HCT116 (cell line): ENCODE results near the gene AKAP12. TPM values are rescaled to one million over a fixed set of nuclear protein-coding genes. Genes with fewer than 3 reads are reported as not detected.

Source experiments
- ATAC-seq: fragments of 200-7000 bp; cut with Tn5 transposase; 2 replicates; pipeline ENCODE4 v1.9.1; 2020; ENCODE audit warnings: mild to moderate bottlenecking, moderate library complexity
- BruUV-seq: library from RNA; stranded (reverse); fragments of 400-500 nt; replicated peaks from 2 replicates; lab custom pipeline; 2021; lab: Mats Ljungman, UMichigan
- CTCF ChIA-PET: fragments of 300-600 bp; sonication (Branson Sonifier 250); formaldehyde crosslinking; loops from one replicate; lab custom pipeline; 2021; ENCODE audit warnings: antibody characterized with exemption; lab: Charles Lee
- POLR2A ChIA-PET: fragments of 300-600, 350-600 bp; sonication (Branson Sonifier 250); formaldehyde crosslinking; loops from one replicate; lab custom pipeline; 2021; ENCODE audit warnings: antibody characterized with exemption; lab: Charles Lee
- RAD21 ChIA-PET, 2 experiments: fragments of 300-600 bp; sonication (Branson Sonifier 250); formaldehyde crosslinking; loops; one replicate each; lab custom pipeline; 2023; ENCODE audit warnings: low total read pairs in 2 of 2; ENCODE audit not compliant: uncharacterized antibody in 2 of 2, unreplicated experiment in 2 of 2, low non-redundant PET in 1 of 2; lab: Charles Lee
- DNase-seq: peaks from one replicate; pipeline ENCODE4 v3.0.0-alpha.2; 2010; ENCODE audit warnings: low read depth, low spot score
- H2AFZ ChIP-seq: fragments of 200-600 bp; shearing (Covaris generic), sonication (generic); 2 replicates; pipeline ENCODE4 v1.6.1; 2017; ENCODE audit warnings: low read depth, mixed run types, mixed read lengths, antibody characterized with exemption, low read length; ENCODE audit not compliant: poor library complexity, severe bottlenecking
- H3K27ac ChIP-seq: 2 replicates; pipeline ENCODE4 v1.5.1; 2012; ENCODE audit warnings: low read depth, low read length
- H3K27me3 ChIP-seq: fragments of 200-600 bp; sonication (generic); 2 replicates; pipeline ENCODE4 v1.6.1; 2016; ENCODE audit warnings: mixed run types, low read length, mixed read lengths; ENCODE audit not compliant: insufficient read depth
- H3K36me3 ChIP-seq, 2 experiments: fragments of 200-500 bp in 1 of 2; fragments of 200-600 bp in 1 of 2; sonication (Bioruptor generic) in 1 of 2; sonication (generic) in 1 of 2; 2 replicates each; pipeline versions ENCODE4 v1.5.1 to v1.6.1; 2014 to 2016; ENCODE audit warnings: low read length in 2 of 2, inconsistent platforms in 1 of 2, mixed read lengths in 1 of 2, mixed run types in 1 of 2; ENCODE audit not compliant: insufficient read depth in 2 of 2, control insufficient read depth in 1 of 2
- H3K4me1 ChIP-seq, 2 experiments: fragments of 200-600 bp in 1 of 2; sonication (generic) in 1 of 2; 2 replicates each; pipeline versions ENCODE4 v1.5.1 to v1.6.1; 2012 to 2017; ENCODE audit warnings: low read length in 2 of 2, inconsistent platforms in 1 of 2, mild to moderate bottlenecking in 1 of 2, mixed read lengths in 1 of 2, mixed run types in 1 of 2, moderate library complexity in 1 of 2; ENCODE audit not compliant: insufficient read depth in 2 of 2, control insufficient read depth in 1 of 2
- H3K4me2 ChIP-seq: fragments of 200-600 bp; sonication (generic); 2 replicates; pipeline ENCODE4 v1.6.1; 2017; ENCODE audit warnings: mixed run types, low read length, mixed read lengths
- H3K4me3 ChIP-seq, 2 experiments: fragments of 200-600 bp in 1 of 2; sonication (generic) in 1 of 2; replicated peaks in 1 of 2; 2 replicates each; pipeline ENCODE4 v1.5.1; 2011 to 2016; ENCODE audit warnings: low read length in 2 of 2, control low read depth in 1 of 2, low read depth in 1 of 2, mild to moderate bottlenecking in 1 of 2, mixed read lengths in 1 of 2, mixed run types in 1 of 2
- H3K79me2 ChIP-seq: fragments of 200-600 bp; sonication (generic); 2 replicates; pipeline ENCODE4 v1.6.1; 2017; ENCODE audit warnings: mild to moderate bottlenecking, mixed run types, low read length, moderate library complexity, mixed read lengths; ENCODE audit not compliant: insufficient read depth
- H3K9ac ChIP-seq: fragments of 200-600 bp; sonication (generic); 2 replicates; pipeline ENCODE4 v1.6.1; 2016; ENCODE audit warnings: low read length, mixed read lengths
- H3K9me2 ChIP-seq: fragments of 200-600 bp; sonication (generic), shearing (Covaris generic); 2 replicates; pipeline ENCODE4 v1.6.1; 2017; ENCODE audit warnings: mixed run types, mild to moderate bottlenecking, moderate library complexity; ENCODE audit not compliant: insufficient read depth
- H3K9me3 ChIP-seq, 2 experiments: fragments of 200-500 bp in 1 of 2; fragments of 200-600 bp in 1 of 2; sonication (Bioruptor generic) in 1 of 2; sonication (generic) in 1 of 2; 2 replicates each; pipeline ENCODE4 v1.6.1; 2014 to 2017; ENCODE audit warnings: low read length in 2 of 2, mixed read lengths in 2 of 2, inconsistent platforms in 1 of 2, low read depth in 1 of 2, mild to moderate bottlenecking in 1 of 2, mixed run types in 1 of 2, moderate library complexity in 1 of 2; ENCODE audit not compliant: control insufficient read depth in 1 of 2, insufficient read depth in 1 of 2
- H4K20me1 ChIP-seq: fragments of 200-600 bp; sonication (generic), shearing (Covaris generic); 2 replicates; pipeline ENCODE4 v1.6.1; 2017; ENCODE audit warnings: mixed run types, mild to moderate bottlenecking, moderate library complexity; ENCODE audit not compliant: insufficient read depth
- ATF3 ChIP-seq: IDR thresholded peaks from 2 replicates; pipeline ENCODE4 v1.6.1; 2012
- CEBPB ChIP-seq: IDR thresholded peaks from 2 replicates; pipeline ENCODE4 v1.6.1; 2012; ENCODE audit warnings: low read depth
- CTCF ChIP-seq, 3 experiments: fragments of 200-600 bp in 1 of 3; sonication (generic) in 1 of 3; IDR thresholded peaks in 2 of 3; conservative IDR thresholded peaks in 1 of 3; 2 replicates each; pipeline ENCODE4 v1.5.1; 2012 to 2017; ENCODE audit warnings: low read depth in 2 of 3, low read length in 2 of 3, antibody characterized with exemption in 1 of 3, borderline replicate concordance in 1 of 3, control low read depth in 1 of 3, mild to moderate bottlenecking in 1 of 3, mixed read lengths in 1 of 3, mixed run types in 1 of 3, moderate library complexity in 1 of 3; ENCODE audit not compliant: insufficient read depth in 1 of 3
- EGR1 ChIP-seq: IDR thresholded peaks from 2 replicates; pipeline ENCODE4 v1.6.1; 2012; ENCODE audit warnings: low read depth
- ELF1 ChIP-seq: IDR thresholded peaks from 2 replicates; pipeline ENCODE4 v1.6.1; 2012; ENCODE audit warnings: low read depth, borderline replicate concordance
- EZH2phosphoT487 ChIP-seq: fragments of 200-600 bp; IDR thresholded peaks from 2 replicates; pipeline ENCODE4 v1.6.1; 2018; ENCODE audit warnings: antibody characterized with exemption, borderline replicate concordance
- FOSL1 ChIP-seq: IDR thresholded peaks from 2 replicates; pipeline ENCODE4 v1.6.1; 2012; ENCODE audit warnings: low read depth
- MAX ChIP-seq: IDR thresholded peaks from 2 replicates; pipeline ENCODE4 v1.6.1; 2012
- POLR2AphosphoS5 ChIP-seq: IDR thresholded peaks from 2 replicates; pipeline ENCODE4 v1.6.1; 2011; ENCODE audit warnings: mild to moderate bottlenecking, low read depth, low read length, moderate library complexity
- RAD21 ChIP-seq: IDR thresholded peaks from 2 replicates; pipeline ENCODE4 v1.6.1; 2012; ENCODE audit warnings: low read depth, mild to moderate bottlenecking
- REST ChIP-seq: IDR thresholded peaks from 2 replicates; pipeline ENCODE4 v1.6.1; 2012; ENCODE audit warnings: low read depth
- SIN3A ChIP-seq: IDR thresholded peaks from 2 replicates; pipeline ENCODE4 v1.6.1; 2012; ENCODE audit warnings: low read depth
- SP1 ChIP-seq: IDR thresholded peaks from 2 replicates; pipeline ENCODE4 v1.6.1; 2012; ENCODE audit warnings: low read depth
- SRF ChIP-seq: IDR thresholded peaks from 2 replicates; pipeline ENCODE4 v1.6.1; 2012; ENCODE audit warnings: low read depth
- TCF7L2 ChIP-seq: IDR thresholded peaks from 2 replicates; pipeline ENCODE4 v1.7.0; 2011; ENCODE audit warnings: borderline replicate concordance, inconsistent platforms; ENCODE audit not compliant: insufficient read depth, insufficient read length; ENCODE audit errors: extremely low read depth
- YY1 ChIP-seq: IDR thresholded peaks from 2 replicates; pipeline ENCODE4 v1.6.1; 2011; ENCODE audit warnings: low read length, low read depth, moderate library complexity, mild to moderate bottlenecking; ENCODE audit not compliant: insufficient replicate concordance; ENCODE audit errors: extremely low read depth
- ZFX ChIP-seq: fragments of 450-650 bp; IDR thresholded peaks from 2 replicates; pipeline ENCODE4 v1.6.1; 2017
- intact Hi-C: fragments of 100-400 bp; cut with micrococcal nuclease; formaldehyde crosslinking; loops from 2 replicates; pipeline ENCODE4 v1.10.0; 2022
- total RNA-seq: library from RNA; stranded (reverse); gene quantifications from one replicate; pipeline ENCODE4 v1.2.1, GENCODE V29; 2021; ENCODE audit not compliant: unreplicated experiment

AKAP12 gene
- total RNA-seq, 1 experiment from 2014 or later = 1,220 TPM

- DNase-seq = no peak
- no peak for ATAC-seq
- Histone ChIP-seq H3K9me2 (no peaks in the 10 kb centered on the region), H3K4me3 (no peak overlapping the region), H3K79me2 (no peaks in the 10 kb centered on the region)
- POLR2A ChIA-PET = no interaction called here
- TF ChIP-seq SP1 = no peak
- TF ChIP-seq EZH2phosphoT487 = no peak
- TF ChIP-seq MAX = no peak
- no peak for TF ChIP-seq CTCF (IDR thresholded peaks at IDR 0.05 in 2 of 3, conservative IDR thresholded peaks at IDR 0.05 in 1 of 3; ENCODE audit: borderline replicate concordance in 1 of 3, insufficient read depth in 1 of 3, low read depth in 2 of 3, low read length in 2 of 3)
- no peak for TF ChIP-seq POLR2AphosphoS5
- no peak for TF ChIP-seq ELF1
- TF ChIP-seq REST = no peak
- no peak for TF ChIP-seq YY1
- TF ChIP-seq TCF7L2 = no peak
- no peak for TF ChIP-seq SRF
- TF ChIP-seq CEBPB = no peak
- TF ChIP-seq ZFX = no peak
- no peak for TF ChIP-seq SIN3A
- TF ChIP-seq ATF3 = no peak
- TF ChIP-seq FOSL1 = no peak
- TF ChIP-seq EGR1 = no peak
- TF ChIP-seq RAD21 = no peak
- TF ChIP-seq, all 23 proteins: peak for 0
- ChIA-PET RAD21 (no interaction called here), CTCF (no interaction called here)
- no peaks in the 10 kb centered on the region for H3K36me3 ChIP-seq
- H3K9me3 ChIP-seq = no peaks in the 10 kb centered on the region
- BruUV-seq = no TSS peak
- no peaks in the 10 kb centered on the region for H3K27me3 ChIP-seq
- no peaks in the 10 kb centered on the region for H3K4me1 ChIP-seq
- no peak overlapping the region for H2AFZ ChIP-seq
- H3K27ac ChIP-seq = no peak overlapping the region
- intact Hi-C loops = no loop called here
- H3K9ac ChIP-seq = no peak overlapping the region
- no peak overlapping the region for H3K4me2 ChIP-seq
- H4K20me1 ChIP-seq = no peaks in the 10 kb centered on the region
These were observed 48.2 kb upstream of the AKAP12 start for GRCh38 chr6:151191527-151191926.
